Uterus (tissue), 2 donors: ENCODE data around the gene ACR.
"Not testable (repeated sequence)": the region's sequence is repeated elsewhere in the genome, so short reads cannot be mapped to it uniquely, and the experiment has no call there.

Experiments used
- POLR2A ChIP-seq, 2 donors: fragments of 450-650 bp; IDR thresholded peaks; one replicate each; pipeline ENCODE4 v1.6.1; 2016; ENCODE audit warnings: antibody characterized with exemption in 2 of 2, mild to moderate bottlenecking in 1 of 2, moderate library complexity in 1 of 2
- TF ChIP-seq, protein P1 (sequence below), 4 experiments: fragments of 200-600 bp in 2 of 4; fragments of 450-650 bp in 2 of 4; sonication (generic) in 2 of 4; IDR thresholded peaks; one replicate each; pipeline ENCODE4 v1.5.1; 2016 to 2019; ENCODE audit warnings: antibody characterized with exemption in 4 of 4, mild to moderate bottlenecking in 2 of 4, moderate library complexity in 1 of 4

GRCh38 chr22:50748630-50749029 is 10.6 kb downstream of the ACR start:
- TF ChIP-seq POLR2A (IDR thresholded peaks at IDR 0.05) = not testable (repeated sequence)
- TF ChIP-seq, protein P1, sequence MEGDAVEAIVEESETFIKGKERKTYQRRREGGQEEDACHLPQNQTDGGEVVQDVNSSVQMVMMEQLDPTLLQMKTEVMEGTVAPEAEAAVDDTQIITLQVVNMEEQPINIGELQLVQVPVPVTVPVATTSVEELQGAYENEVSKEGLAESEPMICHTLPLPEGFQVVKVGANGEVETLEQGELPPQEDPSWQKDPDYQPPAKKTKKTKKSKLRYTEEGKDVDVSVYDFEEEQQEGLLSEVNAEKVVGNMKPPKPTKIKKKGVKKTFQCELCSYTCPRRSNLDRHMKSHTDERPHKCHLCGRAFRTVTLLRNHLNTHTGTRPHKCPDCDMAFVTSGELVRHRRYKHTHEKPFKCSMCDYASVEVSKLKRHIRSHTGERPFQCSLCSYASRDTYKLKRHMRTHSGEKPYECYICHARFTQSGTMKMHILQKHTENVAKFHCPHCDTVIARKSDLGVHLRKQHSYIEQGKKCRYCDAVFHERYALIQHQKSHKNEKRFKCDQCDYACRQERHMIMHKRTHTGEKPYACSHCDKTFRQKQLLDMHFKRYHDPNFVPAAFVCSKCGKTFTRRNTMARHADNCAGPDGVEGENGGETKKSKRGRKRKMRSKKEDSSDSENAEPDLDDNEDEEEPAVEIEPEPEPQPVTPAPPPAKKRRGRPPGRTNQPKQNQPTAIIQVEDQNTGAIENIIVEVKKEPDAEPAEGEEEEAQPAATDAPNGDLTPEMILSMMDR (IDR thresholded peaks at IDR 0.05) = not testable (repeated sequence)
